Measurements from ENCODE around the gene OR2D2.
"Not testable (repeated sequence)": the region's sequence is repeated elsewhere in the genome, so short reads cannot be mapped to it uniquely, and the experiment has no call there.

Gene OR2D2

DNA sequence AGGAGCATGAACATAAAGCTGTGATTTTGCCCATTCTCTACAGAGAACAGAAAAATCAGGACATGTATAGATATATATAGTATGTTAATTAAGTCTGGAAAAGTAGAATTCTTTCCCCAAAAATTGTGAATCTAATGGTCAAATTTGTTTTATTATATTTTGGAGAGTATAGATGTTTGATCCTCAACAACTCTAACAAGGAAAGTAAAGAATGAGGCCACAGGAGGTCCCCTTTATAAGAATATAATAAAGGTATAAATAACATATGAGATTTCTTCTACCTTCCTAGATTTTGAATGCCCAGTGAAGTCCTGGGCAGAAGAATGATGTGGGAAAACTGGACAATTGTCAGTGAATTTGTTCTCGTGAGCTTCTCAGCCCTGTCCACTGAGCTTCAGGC, 16.0 kb downstream of the OR2D2 start, which contains the start of gene OR10A4:
OR10A4 (plus strand) TSS at position 301 of the 400 bp plus-strand sequence; CDS start at position 324, 23 bp downstream.
- no peak for DNase-seq

GRCh38 chr11:6875761-6876160, 16.5 kb downstream of the OR2D2 start:
- DNase-seq: no peak

DNA sequence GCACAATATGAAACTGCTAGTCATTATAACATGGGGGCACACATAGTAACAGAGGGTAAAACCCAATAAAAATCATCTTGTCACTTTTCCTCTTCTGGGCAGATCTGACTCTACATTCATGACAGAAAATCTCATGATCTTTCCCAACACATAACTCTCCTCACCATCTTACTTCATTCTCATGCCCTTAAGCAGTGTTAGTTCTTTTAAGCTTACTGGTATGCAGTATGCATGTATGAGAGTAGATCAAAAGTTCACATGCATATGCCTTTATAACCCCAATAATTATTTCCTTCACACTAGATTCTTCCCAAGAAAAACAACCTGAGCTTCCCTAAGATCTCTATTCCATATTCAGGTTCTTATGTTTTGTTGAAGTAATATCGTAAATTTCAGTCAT, 21.0 kb downstream of the OR2D2 start:
- DNase-seq: no peak

GRCh38 chr11:6864438-6864837, 27.9 kb downstream of the OR2D2 start:
- DNase-seq: no peak

GRCh38 chr11:6862961-6863360, 29.3 kb downstream of the OR2D2 start, which contains the start of gene OR10A2:
TSS of gene OR10A2 (plus strand) at chr11:6863057. CDS start at chr11:6869755, 6,698 bp downstream.
- DNase-seq: no peak

GRCh38 chr11:6856871-6857270, 35.4 kb downstream of the OR2D2 start:
- no peak for DNase-seq

- DNase-seq: no peak
Observed at GRCh38 chr11:6855971-6856541, 36.2 kb downstream of the OR2D2 start.

GRCh38 chr11:6854801-6855200, 37.5 kb downstream of the OR2D2 start:
- DNase-seq: not testable (repeated sequence)

GRCh38 chr11:6850526-6850925, 41.8 kb downstream of the OR2D2 start:
- no peak for DNase-seq

GRCh38 chr11:6845383-6845782, 46.9 kb downstream of the OR2D2 start, which contains the start of gene OR10A5:
TSS of gene OR10A5 (plus strand) at chr11:6845683. CDS start at chr11:6845683, 0 bp downstream.
- no peak for DNase-seq

GRCh38 chr11:6844356-6844755, 47.9 kb downstream of the OR2D2 start:
- no peak for DNase-seq

- DNase-seq: no peak
Observed at GRCh38 chr11:6843670-6844069, 48.6 kb downstream of the OR2D2 start.

DNA sequence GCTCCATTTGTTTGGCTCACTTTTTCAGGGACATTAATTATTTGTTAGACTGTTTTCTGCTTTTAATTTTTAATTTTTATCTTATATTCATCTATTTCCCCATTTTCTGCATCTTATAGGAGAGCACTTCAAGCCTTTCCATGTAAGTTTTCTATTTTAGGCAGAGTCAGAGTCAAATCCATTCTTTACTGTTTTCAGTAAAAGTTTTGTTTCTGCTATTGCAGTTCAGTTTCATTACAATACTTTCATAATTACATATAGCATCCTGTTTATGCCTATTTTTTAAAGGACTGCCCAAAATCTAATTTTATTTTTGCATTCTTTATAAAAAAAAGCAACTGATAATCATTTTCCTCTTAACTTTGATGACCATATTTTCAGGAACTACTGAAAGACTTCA, 50.6 kb downstream of the OR2D2 start:
- no peak for DNase-seq

All from GOT3 (cell line).